Measurements from ENCODE around the gene UGT1A9. TPM values are rescaled to one million over a fixed set of nuclear protein-coding genes. Genes with fewer than 3 reads are reported as not detected.

Gene UGT1A9
- polyA plus RNA-seq, 1 donor from 2014 or later, result not detected

GRCh38 chr2:233758141-233758540, 86.4 kb downstream of the UGT1A9 start:
- H3K27me3 ChIP-seq (ENCODE audit: insufficient read depth, low read depth, low read length), result no peaks in the 10 kb centered on the region
- H3K9me3 ChIP-seq (ENCODE audit: low read length), result no peaks in the 10 kb centered on the region
- no peak overlapping the region for H3K4me3 ChIP-seq (ENCODE audit: low read length)
- no peaks in the 10 kb centered on the region for H3K79me2 ChIP-seq (replicated peaks; ENCODE audit: insufficient read depth, low read length)
- TF ChIP-seq MXI1 (conservative IDR thresholded peaks at IDR 0.05; ENCODE audit: poor library complexity, severe bottlenecking) (no peak), POLR2AphosphoS5 (IDR thresholded peaks at IDR 0.05) (no peak), TAF1 (IDR thresholded peaks at IDR 0.05; ENCODE audit: low read depth) (no peak), CTCF (IDR thresholded peaks at IDR 0.05; ENCODE audit: poor library complexity, severe bottlenecking) (no peak), RAD21 (conservative IDR thresholded peaks at IDR 0.05) (no peak), REST (IDR thresholded peaks at IDR 0.05; ENCODE audit: borderline replicate concordance) (no peak), EP300 (conservative IDR thresholded peaks at IDR 0.05; ENCODE audit: poor library complexity, severe bottlenecking) (no peak), SMC3 (conservative IDR thresholded peaks at IDR 0.05; ENCODE audit: poor library complexity) (no peak), EZH2 (IDR thresholded peaks at IDR 0.05; ENCODE audit: borderline replicate concordance, insufficient read depth, low read length, poor library complexity, severe bottlenecking) (no peak)
- H3K27ac ChIP-seq (ENCODE audit: low read length), result no peak overlapping the region
- no peaks in the 10 kb centered on the region for H3F3A ChIP-seq (ENCODE audit: insufficient read depth, low read length, poor library complexity, severe bottlenecking)
- H2AFZ ChIP-seq (ENCODE audit: low read depth, low read length), result no peak overlapping the region
- no peaks in the 10 kb centered on the region for H3K9me2 ChIP-seq (ENCODE audit: insufficient read depth, low read length)
- H3K4me2 ChIP-seq (ENCODE audit: low read length), result no peak overlapping the region
- no peaks in the 10 kb centered on the region for H3K36me3 ChIP-seq (ENCODE audit: insufficient read depth, low read length)
- no peak overlapping the region for H3K9ac ChIP-seq (ENCODE audit: low read length)
- no peaks in the 10 kb centered on the region for H4K20me1 ChIP-seq (ENCODE audit: insufficient read depth)

GRCh38 chr2:233758849-233759248, 87.2 kb downstream of the UGT1A9 start:
- Histone ChIP-seq H3F3A (ENCODE audit: insufficient read depth, low read length, poor library complexity, severe bottlenecking) (no peaks in the 10 kb centered on the region), H4K20me1 (ENCODE audit: insufficient read depth) (no peaks in the 10 kb centered on the region), H3K9me2 (ENCODE audit: insufficient read depth, low read length) (no peaks in the 10 kb centered on the region), H3K9ac (ENCODE audit: low read length) (no peak overlapping the region), H3K27ac (ENCODE audit: low read length) (no peak overlapping the region), H3K79me2 (replicated peaks; ENCODE audit: insufficient read depth, low read length) (no peaks in the 10 kb centered on the region), H3K9me3 (ENCODE audit: low read length) (no peaks in the 10 kb centered on the region), H3K4me2 (ENCODE audit: low read length) (no peak overlapping the region), H2AFZ (ENCODE audit: low read depth, low read length) (no peak overlapping the region), H3K27me3 (ENCODE audit: insufficient read depth, low read depth, low read length) (no peaks in the 10 kb centered on the region), H3K36me3 (ENCODE audit: insufficient read depth, low read length) (no peaks in the 10 kb centered on the region), H3K4me3 (ENCODE audit: low read length) (no peak overlapping the region)
- no peak for TF ChIP-seq EZH2 (IDR thresholded peaks at IDR 0.05; ENCODE audit: borderline replicate concordance, insufficient read depth, low read length, poor library complexity, severe bottlenecking)
- TF ChIP-seq MXI1 (conservative IDR thresholded peaks at IDR 0.05; ENCODE audit: poor library complexity, severe bottlenecking), result no peak
- TF ChIP-seq CTCF (IDR thresholded peaks at IDR 0.05; ENCODE audit: poor library complexity, severe bottlenecking), result no peak
- no peak for TF ChIP-seq REST (IDR thresholded peaks at IDR 0.05; ENCODE audit: borderline replicate concordance)
- no peak for TF ChIP-seq RAD21 (conservative IDR thresholded peaks at IDR 0.05)
- TF ChIP-seq TAF1 (IDR thresholded peaks at IDR 0.05; ENCODE audit: low read depth), result no peak
- TF ChIP-seq SMC3 (conservative IDR thresholded peaks at IDR 0.05; ENCODE audit: poor library complexity), result no peak
- TF ChIP-seq POLR2AphosphoS5 (IDR thresholded peaks at IDR 0.05), result no peak
- no peak for TF ChIP-seq EP300 (conservative IDR thresholded peaks at IDR 0.05; ENCODE audit: poor library complexity, severe bottlenecking)

All from neural cell (in vitro differentiated cells).